ENCODE results near the gene DDR2. TPM values are rescaled to one million over a fixed set of nuclear protein-coding genes. Genes with fewer than 3 reads are reported as not detected.

DDR2 gene
- total and polyA plus RNA-seq, 2 of the 4 experiments (the other 2 are of a cell fraction), result 66.1 to 245 TPM

- Histone ChIP-seq H3K4me2 (ENCODE audit: low read depth, low read length) (peak overlapping the region; percentile 8), H3K9me3 (ENCODE audit: control insufficient read depth, insufficient read depth, low read length) (no peaks in the 10 kb centered on the region), H3K36me3 (ENCODE audit: control insufficient read depth, insufficient read depth, low read length) (peaks cover 6% of the 10 kb centered on the region; the same call in 1 of the 2 replicates), H2AK9ac (replicated peaks; ENCODE audit: low read depth, low read length, poor library complexity) (peak overlapping the region; percentile 80), H4K5ac (ENCODE audit: low read depth, low read length) (peak overlapping the region; percentile 49), H3K18ac (ENCODE audit: low read depth, low read length) (peak overlapping the region; percentile 81), H3K27me3 (ENCODE audit: control insufficient read depth, insufficient read depth, low read length) (no peaks in the 10 kb centered on the region), H3K4me3 (ENCODE audit: insufficient read depth, low read depth, low read length) (no peak overlapping the region), H4K20me1 (ENCODE audit: insufficient read depth, low read length) (peaks cover 82% of the 10 kb centered on the region), H3K9me1 (ENCODE audit: insufficient read depth, low read length) (peaks cover 40% of the 10 kb centered on the region), H3K23ac (ENCODE audit: low read depth, low read length) (peak overlapping the region; percentile 88), H2AFZ (replicated peaks; ENCODE audit: low read length, poor library complexity) (no peak overlapping the region), H3K14ac (replicated peaks; ENCODE audit: low read depth, low read length) (peak overlapping the region; percentile 89), H4K8ac (ENCODE audit: low read depth in 2 of 2, low read length in 2 of 2) (peak overlapping the region; percentile 54 to 80), H2BK120ac (ENCODE audit: low read depth, low read length) (peak overlapping the region; percentile 89), H3K56ac (ENCODE audit: extremely low read depth, insufficient read depth, low read length) (peak overlapping the region; percentile 64), H2BK5ac (ENCODE audit: low read depth, low read length, poor library complexity, severe bottlenecking) (peak overlapping the region; percentile 73), H3K27ac (ENCODE audit: insufficient read depth, low read length) (peak overlapping the region; percentile 94), H2BK20ac (ENCODE audit: low read depth, low read length) (peak overlapping the region; percentile 84), H4K91ac (ENCODE audit: insufficient read depth, low read depth, low read length) (peak overlapping the region; percentile 73), H2BK15ac (ENCODE audit: low read depth, low read length) (peak overlapping the region; percentile 88), H3K9ac (ENCODE audit: low read depth, low read length) (peak overlapping the region; percentile 15; the same call in 1 of the 2 replicates), H3K4me1 (ENCODE audit: control insufficient read depth, insufficient read depth, low read length) (peaks cover 29% of the 10 kb centered on the region), H2AK5ac (ENCODE audit: low read depth, low read length) (peak overlapping the region; percentile 94), H3K4ac (ENCODE audit: low read depth, low read length) (peak overlapping the region; percentile 86), H3K79me1 (ENCODE audit: low read depth in 1 of 2, low read length in 2 of 2) (peaks cover 46 to 89% of the 10 kb centered on the region in 2 experiments)
- CTCF ChIA-PET, result no interaction called here
- ATAC-seq (ENCODE audit: low read depth), result no peak
- POLR2A ChIA-PET (ENCODE audit: unreplicated experiment), result no interaction called here
- BruUV-seq (replicated peaks), result no TSS peak
- in situ Hi-C loops (cut with MboI; ENCODE audit: low sequenced_read_pairs), result no loop called here
- intact Hi-C loops (cut with micrococcal nuclease), result loop anchor here (2.0 kb wide), 1 partner anchor 59 kb away; the partner anchor contains the start of gene DDR2
- 86% methylated on average over 1 of the region's 4 CpGs; no CpG with 5 or more reads in 1 of the 2 experiments for WGBS, 2 experiments (ENCODE audit: extremely low coverage in 2 of 2, insufficient read length in 1 of 2)
- no peak for DNase-seq
- dilution Hi-C loops (cut with HindIII; ENCODE audit: low sequenced_read_pairs, unreplicated experiment), result no loop called here
- TF ChIP-seq MAZ (IDR thresholded peaks at IDR 0.05; ENCODE audit: borderline replicate concordance, low read depth, low read length) (no peak), MAFK (IDR thresholded peaks at IDR 0.05; ENCODE audit: low read depth, low read length) (no peak), SMC3 (IDR thresholded peaks at IDR 0.05; ENCODE audit: low read depth, low read length) (no peak), MXI1 (IDR thresholded peaks at IDR 0.05; ENCODE audit: borderline replicate concordance, low read depth, low read length) (no peak), CTCF (conservative IDR thresholded peaks at IDR 0.05; ENCODE audit: low read depth, low read length) (no peak), RFX5 (IDR thresholded peaks at IDR 0.05; ENCODE audit: low read depth, low read length) (no peak), CHD1 (IDR thresholded peaks at IDR 0.05; ENCODE audit: low read depth, low read length) (no peak)
Observed at GRCh38 chr1:162691999-162692575, 59.8 kb downstream of the DDR2 start.

Measured in IMR-90 (cell line).